GM10266 (cell line): ENCODE results near the gene GLT1D1.

ENCODE experiments used
- DNase-seq: peaks from one replicate; pipeline ENCODE4 v3.0.0; 2012; ENCODE audit errors: extremely low spot score
- TF ChIP-seq, protein P1 (sequence below): IDR thresholded peaks from 2 replicates; pipeline ENCODE4 v1.5.1; 2012; ENCODE audit warnings: mild to moderate bottlenecking, low read depth; ENCODE audit not compliant: control insufficient read depth, insufficient read depth; ENCODE audit errors: missing control alignments

The GLT1D1 gene

DNA sequence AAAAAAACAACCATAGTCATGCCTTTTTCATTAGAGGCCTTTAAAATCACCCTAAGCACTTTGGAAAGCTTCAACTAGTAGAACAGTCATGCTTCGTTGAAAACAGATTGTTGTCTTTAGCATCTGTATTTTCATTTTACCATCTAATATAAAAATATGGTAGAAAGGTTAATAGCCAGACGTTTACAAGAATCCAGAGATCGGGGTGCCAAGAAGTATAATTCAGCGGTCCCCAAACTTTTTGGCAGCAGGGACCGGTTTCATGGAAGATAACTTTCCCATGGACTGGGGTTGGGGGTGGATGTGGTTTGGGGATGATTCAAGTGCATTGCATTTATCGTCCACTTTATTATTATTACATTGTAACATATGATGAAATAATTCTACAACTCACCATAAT is 138.4 kb downstream of the GLT1D1 start:
- no peak for DNase-seq
- TF ChIP-seq, protein P1, sequence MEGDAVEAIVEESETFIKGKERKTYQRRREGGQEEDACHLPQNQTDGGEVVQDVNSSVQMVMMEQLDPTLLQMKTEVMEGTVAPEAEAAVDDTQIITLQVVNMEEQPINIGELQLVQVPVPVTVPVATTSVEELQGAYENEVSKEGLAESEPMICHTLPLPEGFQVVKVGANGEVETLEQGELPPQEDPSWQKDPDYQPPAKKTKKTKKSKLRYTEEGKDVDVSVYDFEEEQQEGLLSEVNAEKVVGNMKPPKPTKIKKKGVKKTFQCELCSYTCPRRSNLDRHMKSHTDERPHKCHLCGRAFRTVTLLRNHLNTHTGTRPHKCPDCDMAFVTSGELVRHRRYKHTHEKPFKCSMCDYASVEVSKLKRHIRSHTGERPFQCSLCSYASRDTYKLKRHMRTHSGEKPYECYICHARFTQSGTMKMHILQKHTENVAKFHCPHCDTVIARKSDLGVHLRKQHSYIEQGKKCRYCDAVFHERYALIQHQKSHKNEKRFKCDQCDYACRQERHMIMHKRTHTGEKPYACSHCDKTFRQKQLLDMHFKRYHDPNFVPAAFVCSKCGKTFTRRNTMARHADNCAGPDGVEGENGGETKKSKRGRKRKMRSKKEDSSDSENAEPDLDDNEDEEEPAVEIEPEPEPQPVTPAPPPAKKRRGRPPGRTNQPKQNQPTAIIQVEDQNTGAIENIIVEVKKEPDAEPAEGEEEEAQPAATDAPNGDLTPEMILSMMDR = no peak

DNA sequence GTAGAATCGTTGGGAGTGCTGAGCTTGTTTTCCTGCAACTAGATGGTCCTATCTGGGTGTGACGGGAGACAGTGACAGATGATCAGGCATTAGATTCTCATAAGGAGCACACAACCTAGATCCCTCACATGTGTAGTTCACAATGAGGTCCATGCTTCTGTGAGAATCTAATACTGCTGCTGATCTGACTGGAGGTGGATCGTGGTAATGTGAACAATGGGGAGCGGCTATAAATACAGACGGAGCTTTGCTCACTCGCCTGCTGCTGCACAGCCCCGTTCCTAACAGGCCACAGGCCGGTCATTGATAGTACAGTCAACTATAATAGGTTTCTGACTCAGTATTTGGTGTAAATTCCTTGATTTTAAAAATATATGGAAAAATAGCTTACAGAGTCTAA is 138.8 kb downstream of the GLT1D1 start:
- DNase-seq = no peak
- TF ChIP-seq, protein P1 = no peak

DNA sequence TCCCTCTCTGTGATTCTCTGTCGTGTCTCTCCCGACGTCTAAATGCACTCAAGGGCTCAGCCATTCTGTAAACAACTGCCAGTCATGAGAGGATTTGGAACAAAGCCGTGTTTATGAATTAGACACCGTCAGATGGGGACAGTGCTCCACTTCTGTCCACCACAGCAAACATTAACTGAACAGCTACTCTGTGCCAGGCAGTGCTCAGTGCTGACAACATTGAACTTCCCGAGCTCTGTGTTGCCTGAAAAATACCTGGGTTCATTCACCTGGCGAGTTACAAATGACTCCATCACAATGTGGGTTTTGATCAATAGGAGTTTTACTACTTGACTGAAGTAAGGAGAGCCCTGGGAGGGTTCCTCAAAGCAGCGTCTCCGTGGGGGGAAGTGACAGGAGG is 139.3 kb downstream of the GLT1D1 start:
- DNase-seq = no peak

DNA sequence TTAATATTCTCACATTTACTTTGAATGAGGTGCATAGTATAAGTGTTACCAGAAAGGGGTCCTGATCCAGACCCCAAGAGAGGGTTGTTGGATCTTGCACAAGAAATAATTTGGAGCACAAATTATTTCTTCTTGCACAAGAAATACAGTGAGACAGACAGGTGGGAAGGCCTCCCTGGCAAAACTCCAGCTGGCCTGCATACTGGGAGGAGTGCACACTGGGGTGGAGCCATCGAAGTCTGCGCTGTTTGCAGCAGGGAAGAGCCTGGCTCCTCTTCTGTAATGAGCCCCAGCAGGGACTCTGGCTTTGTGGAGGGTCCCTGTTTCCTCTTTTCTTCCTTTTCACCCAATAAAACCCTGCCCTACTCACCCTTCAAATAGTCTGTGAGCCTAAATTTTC is 141.6 kb downstream of the GLT1D1 start:
- TF ChIP-seq, protein P1 = no peak
- no peak for DNase-seq

More for the DNA sequence above, 139.3 kb downstream of the GLT1D1 start:
- TF ChIP-seq, protein P1 = no peak

DNA sequence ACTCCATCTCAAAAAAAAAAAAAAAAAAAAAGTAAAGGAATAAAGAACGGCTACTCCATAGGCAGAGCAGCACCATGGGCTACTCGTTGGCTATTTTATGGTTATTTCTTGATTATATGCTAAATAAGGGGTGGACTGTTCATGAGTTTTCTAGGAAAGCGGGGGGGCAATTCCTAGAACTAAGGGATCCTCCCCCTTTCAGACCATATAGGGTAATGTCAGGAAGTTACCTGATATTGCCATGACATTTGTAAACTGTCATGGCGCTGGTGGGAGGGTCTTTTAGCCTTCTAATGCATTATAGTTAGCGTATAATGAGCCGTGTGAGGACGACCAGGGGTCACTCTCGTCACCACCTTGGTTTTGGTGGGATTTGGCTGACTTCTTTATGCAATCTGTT is 142.3 kb downstream of the GLT1D1 start:
- DNase-seq = no peak
- TF ChIP-seq, protein P1 = no peak

DNA sequence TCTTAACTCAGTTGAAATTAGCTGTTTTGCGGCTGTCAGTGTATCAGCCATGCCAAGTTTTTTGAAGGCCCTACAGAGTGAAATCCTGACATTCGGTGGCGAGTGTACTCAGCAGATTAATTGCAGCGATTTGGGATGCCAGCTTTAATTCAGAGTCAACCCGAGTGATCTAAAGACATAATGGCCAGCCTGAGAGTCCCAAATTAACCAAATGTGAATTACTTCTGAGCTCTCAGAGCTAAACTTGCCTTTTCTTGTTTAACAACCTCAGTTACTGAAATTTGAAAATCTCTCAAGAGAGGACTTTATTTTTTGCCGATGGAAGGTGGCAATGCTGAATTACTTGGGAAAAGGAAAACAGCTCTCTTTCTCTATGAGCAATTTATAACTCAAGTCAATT is 148.5 kb downstream of the GLT1D1 start:
- TF ChIP-seq, protein P1 = no peak
- no peak for DNase-seq

DNA sequence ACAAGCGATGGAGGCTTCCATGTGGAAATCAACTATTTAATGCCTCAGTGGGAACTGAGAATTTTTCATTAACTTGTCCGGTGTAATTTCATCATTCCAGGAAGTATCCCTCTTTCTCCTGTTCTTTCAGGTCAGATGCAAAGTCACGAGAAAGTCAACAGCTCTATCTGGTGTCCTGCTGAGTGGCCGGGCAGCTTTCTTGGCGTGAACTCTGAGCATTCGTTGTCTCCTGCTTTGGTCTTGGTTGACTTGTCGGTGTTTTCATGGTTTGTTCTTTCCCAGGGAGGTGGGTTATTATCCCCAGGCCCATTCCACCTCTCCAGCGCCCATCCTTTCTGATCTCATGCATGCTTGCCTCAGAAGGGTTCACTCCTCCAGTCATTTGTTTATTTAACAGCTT is 149.1 kb downstream of the GLT1D1 start:
- TF ChIP-seq, protein P1 = no peak
- no peak for DNase-seq
